T-helper 22 cell (primary cell): ENCODE measurements around the gene MYZAP.

Source experiments
- DNase-seq: peaks from one replicate; pipeline ENCODE4 v3.0.0-alpha.2; 2020; ENCODE audit warnings: low read depth

MYZAP gene

GRCh38 chr15:57662091-57662744 is 70.5 kb downstream of the MYZAP start:
- DNase-seq: no peak

DNA sequence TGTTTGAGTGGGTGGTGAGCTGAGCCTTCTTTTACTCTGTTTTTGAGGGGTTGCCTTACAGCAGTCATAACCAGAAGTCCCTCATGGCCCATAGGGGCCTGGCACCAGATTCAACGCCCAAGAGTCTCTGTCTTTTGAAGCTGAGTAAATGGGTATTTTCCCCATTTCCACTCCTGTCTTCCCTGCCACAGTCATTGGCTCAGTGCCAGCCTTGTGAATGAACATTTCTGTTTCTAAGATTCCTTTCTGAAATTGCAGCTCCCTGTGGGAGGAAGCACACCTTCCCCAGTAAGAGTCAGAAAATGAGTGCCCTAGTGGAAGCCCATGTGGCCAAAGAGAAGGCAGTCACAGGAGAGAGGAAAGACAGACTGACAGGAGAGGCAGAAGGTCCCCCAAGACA is 71.1 kb downstream of the MYZAP start:
- DNase-seq: no peak

GRCh38 chr15:57663262-57663661 is 71.6 kb downstream of the MYZAP start:
- no peak for DNase-seq

- no peak for DNase-seq
Measured at GRCh38 chr15:57665194-57665593, 73.5 kb downstream of the MYZAP start.

DNA sequence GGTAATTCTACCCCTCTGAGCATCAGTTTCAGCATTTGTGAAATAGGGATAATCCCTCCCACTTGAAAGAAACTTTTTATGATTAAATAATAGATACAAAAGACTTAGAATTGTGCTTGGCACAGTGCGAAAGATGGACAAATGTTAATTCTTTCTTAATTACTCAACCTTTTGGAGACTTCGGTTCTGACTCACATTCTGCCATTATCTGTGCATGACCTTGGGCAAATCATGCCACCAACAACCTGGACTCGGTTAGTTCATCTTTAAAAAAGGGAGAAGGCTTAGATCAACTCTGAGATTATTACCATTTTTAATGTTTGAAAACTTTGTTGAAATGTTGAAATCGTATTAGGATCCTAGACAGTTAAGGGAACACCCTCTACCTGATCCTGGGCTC is 74.2 kb downstream of the MYZAP start:
- no peak for DNase-seq

- no peak for DNase-seq
Measured at GRCh38 chr15:57667171-57667849, 75.6 kb downstream of the MYZAP start.

GRCh38 chr15:57668016-57668415 is 76.3 kb downstream of the MYZAP start:
- no peak for DNase-seq

- no peak for DNase-seq
Measured at GRCh38 chr15:57671636-57672035, 79.9 kb downstream of the MYZAP start.

GRCh38 chr15:57675481-57676181 is 83.9 kb downstream of the MYZAP start:
- DNase-seq: no peak

GRCh38 chr15:57676585-57676984 is 84.9 kb downstream of the MYZAP start:
- no peak for DNase-seq

- DNase-seq: no peak
Measured at GRCh38 chr15:57677204-57677603, 85.5 kb downstream of the MYZAP start.

GRCh38 chr15:57680021-57680420 is 88.3 kb downstream of the MYZAP start:
- no peak for DNase-seq

DNA sequence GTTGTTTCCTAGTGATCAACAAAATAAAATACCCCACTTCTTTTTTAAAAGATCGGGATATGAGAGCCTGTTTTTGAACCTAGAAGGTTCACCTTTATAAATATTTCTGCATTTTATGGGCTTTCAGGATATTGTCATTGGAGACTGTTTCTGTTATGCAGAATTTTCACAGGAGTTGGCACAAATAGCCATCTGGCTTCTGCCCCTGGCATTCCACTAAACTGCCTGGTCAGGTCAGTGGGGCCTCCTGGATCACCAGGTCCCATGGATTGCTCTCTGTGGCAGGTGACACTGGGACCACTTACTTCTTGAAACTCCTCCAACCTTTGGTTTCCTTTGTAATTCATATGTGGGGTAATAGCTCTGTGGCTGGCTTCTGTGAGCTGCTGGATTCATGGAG is 89.3 kb downstream of the MYZAP start:
- no peak for DNase-seq

DNA sequence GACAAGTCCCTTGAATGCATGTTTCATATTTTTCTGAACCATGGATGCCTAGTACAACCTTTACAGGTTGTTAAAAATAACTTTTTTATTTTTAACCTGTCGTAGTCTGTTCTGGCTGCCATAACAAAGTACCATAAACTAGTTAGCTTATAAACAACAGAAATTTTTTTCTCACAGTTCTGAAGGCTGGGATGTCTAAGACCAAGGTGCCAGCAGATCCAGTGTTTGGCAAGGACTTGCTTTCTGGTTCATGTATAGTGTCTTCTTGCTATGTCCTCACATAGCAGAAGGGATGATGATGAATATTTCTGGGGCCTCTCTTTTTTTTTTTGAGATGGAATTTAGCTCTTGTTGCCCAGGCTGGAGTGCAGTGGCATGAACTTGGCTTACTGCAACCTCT is 91.8 kb downstream of the MYZAP start:
- DNase-seq: no peak

DNA sequence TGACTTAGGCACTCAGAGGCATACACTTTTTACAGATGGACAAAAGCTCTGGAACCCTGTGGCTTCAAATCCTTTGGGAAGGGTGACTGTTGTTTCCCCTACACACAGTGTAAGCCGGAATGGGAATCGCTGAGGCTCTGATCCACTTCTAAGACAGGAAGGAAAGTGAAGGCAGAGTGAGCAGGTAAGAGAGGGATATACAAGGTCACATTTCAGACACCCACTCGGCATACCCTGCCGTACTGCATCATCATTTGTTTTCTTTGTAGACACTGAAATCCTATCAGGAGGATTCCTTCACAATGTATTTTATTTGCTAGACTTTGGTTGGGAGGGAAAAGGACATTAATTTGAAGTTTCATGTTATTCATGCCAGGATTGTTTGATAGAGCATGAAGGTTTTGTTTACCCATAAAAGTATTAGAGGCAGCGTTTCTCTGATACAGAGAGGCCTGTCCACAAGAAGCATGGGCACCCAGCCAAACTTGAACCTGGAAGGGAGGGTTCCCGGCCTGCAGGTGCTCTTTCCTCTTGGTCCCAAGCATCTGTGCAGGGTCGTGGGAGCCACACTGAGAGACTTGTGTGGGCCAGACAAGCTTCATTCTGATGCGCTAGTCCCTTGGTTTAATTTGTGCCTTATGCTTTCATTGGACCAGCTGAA is 92.9 kb downstream of the MYZAP start:
- DNase-seq: no peak

GRCh38 chr15:57685306-57686095 is 93.8 kb downstream of the MYZAP start:
- no peak for DNase-seq

- no peak for DNase-seq
Measured at GRCh38 chr15:57686657-57687056, 95.0 kb downstream of the MYZAP start.

GRCh38 chr15:57690341-57690966 is 98.8 kb downstream of the MYZAP start:
- no peak for DNase-seq

GRCh38 chr15:57691082-57691481 is 99.4 kb downstream of the MYZAP start:
- DNase-seq: no peak

- no peak for DNase-seq
Measured at GRCh38 chr15:57692709-57693108, 101.0 kb downstream of the MYZAP start.

DNA sequence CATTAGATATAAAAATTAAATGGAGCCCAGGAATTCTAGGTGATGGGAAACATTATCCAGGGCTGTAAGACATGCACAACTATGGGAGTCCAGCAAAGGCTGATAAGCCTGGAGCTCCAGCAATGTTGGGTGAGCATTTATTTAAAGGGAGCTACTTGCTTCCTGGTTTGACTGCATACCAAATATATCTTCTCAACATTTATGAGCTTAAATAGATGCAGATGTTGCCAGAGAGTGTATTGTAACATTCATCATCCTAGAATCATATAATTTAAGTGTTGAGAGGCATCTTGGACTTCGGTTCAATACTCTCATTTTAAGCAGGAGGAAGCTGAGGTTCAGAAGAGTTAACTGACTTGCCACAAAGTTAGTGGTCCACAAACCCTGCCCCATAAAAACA is 102.6 kb downstream of the MYZAP start:
- DNase-seq: no peak

GRCh38 chr15:57696146-57696545 is 104.4 kb downstream of the MYZAP start:
- no peak for DNase-seq
